HepG2 (cell line): ENCODE results near the gene B3GALT5. TPM values are rescaled to one million over a fixed set of nuclear protein-coding genes. Genes with fewer than 3 reads are reported as not detected.

Experiments
- ATAC-seq: fragments of 200-7000 bp; cut with Tn5 transposase; 3 replicates; pipeline ENCODE4 v1.9.1; 2020; ENCODE audit warnings: mild to moderate bottlenecking, moderate library complexity
- BruUV-seq: library from RNA; stranded (reverse); fragments of 400-500 nt; replicated peaks from 2 replicates; lab custom pipeline; 2021; lab: Mats Ljungman, UMichigan
- CTCF ChIA-PET: fragments of 300-600 bp; formaldehyde crosslinking; extraction: SDS; loops from one replicate; lab custom pipeline; 2021; ENCODE audit warnings: low total read pairs, inconsistent platforms, low intra/inter-chr PET ratio; lab: Yijun Ruan, JAX
- POLR2A ChIA-PET: fragments of 350-600 bp; sonication (Branson Sonifier 250); formaldehyde crosslinking; loops from one replicate; lab custom pipeline; 2020; ENCODE audit warnings: antibody characterized with exemption, inconsistent platforms; lab: Yijun Ruan, JAX
- DNase-seq: peaks from one replicate; pipeline ENCODE4 v3.0.0-alpha.2; 2015; ENCODE audit warnings: low spot score
- FAIRE-seq: peaks from 3 replicates; lab custom pipeline; 2011; peaks lifted over from hg19 to GRCh38; lab: Jason Lieb, UNC
- H2AFZ ChIP-seq: one replicate; pipeline ENCODE4 v1.6.1; 2011; ENCODE audit warnings: low read length, inconsistent platforms
- H3K27ac ChIP-seq: fragments of 300-600 bp; 3 replicates; pipeline ENCODE4 v1.8.0; 2011; ENCODE audit warnings: mixed run types, mild to moderate bottlenecking, mixed read lengths, low read length, inconsistent platforms; ENCODE audit not compliant: insufficient read depth; ENCODE audit errors: extremely low read length
- H3K27me3 ChIP-seq, 2 experiments: fragments of 200-600 bp in 1 of 2; 2 replicates in 1 of 2; 3 replicates in 1 of 2; pipeline versions ENCODE4 v1.6.0 to v1.8.0; 2011; ENCODE audit warnings: low read length in 2 of 2, mild to moderate bottlenecking in 2 of 2, moderate library complexity in 2 of 2, inconsistent platforms in 1 of 2; ENCODE audit not compliant: insufficient read depth in 2 of 2, control insufficient read depth in 1 of 2
- H3K36me3 ChIP-seq, 2 experiments: fragments of 200-600 bp in 1 of 2; replicated peaks in 1 of 2; 2 replicates in 1 of 2; 3 replicates in 1 of 2; pipeline versions ENCODE4 v1.5.1 to v1.8.0; 2011; ENCODE audit warnings: low read length in 2 of 2, inconsistent platforms in 1 of 2; ENCODE audit not compliant: insufficient read depth in 2 of 2, control insufficient read depth in 1 of 2
- H3K4me1 ChIP-seq: 2 replicates; pipeline ENCODE4 v1.5.1; 2012; ENCODE audit warnings: low read length, inconsistent platforms; ENCODE audit not compliant: insufficient read depth
- H3K4me2 ChIP-seq: 2 replicates; pipeline ENCODE4 v1.6.0; 2011; ENCODE audit warnings: low read depth, low read length, inconsistent platforms
- H3K4me3 ChIP-seq, 3 experiments: fragments of 200-600 bp in 1 of 3; sonication (generic), shearing (Covaris generic) in 1 of 3; replicated peaks in 1 of 3; 2 replicates each; pipeline ENCODE4 v1.5.1; 2011 to 2016; ENCODE audit warnings: low read length in 3 of 3, inconsistent platforms in 2 of 3, low read depth in 2 of 3, mild to moderate bottlenecking in 2 of 3, control low read depth in 1 of 3, mixed read lengths in 1 of 3; ENCODE audit not compliant: insufficient read depth in 1 of 3
- H3K79me2 ChIP-seq: one replicate; pipeline ENCODE4 v1.6.1; 2011; ENCODE audit warnings: low read length, inconsistent platforms; ENCODE audit not compliant: insufficient read depth
- H3K9ac ChIP-seq: 2 replicates; pipeline ENCODE4 v1.6.0; 2011; ENCODE audit warnings: mild to moderate bottlenecking, low read depth, low read length, inconsistent platforms; ENCODE audit not compliant: insufficient read depth
- H3K9me3 ChIP-seq: 2 replicates; pipeline ENCODE4 v1.5.1; 2012; ENCODE audit warnings: mild to moderate bottlenecking, low read length
- H4K20me1 ChIP-seq: 2 replicates; pipeline ENCODE4 v1.6.0; 2011; ENCODE audit warnings: inconsistent platforms, mild to moderate bottlenecking, low read length, moderate library complexity; ENCODE audit not compliant: insufficient read depth
- CBX1 ChIP-seq: IDR thresholded peaks from one replicate; pipeline ENCODE4 v1.6.1; 2016; ENCODE audit warnings: antibody characterized with exemption, low read depth
- ESRRA ChIP-seq: sonication (generic); formaldehyde crosslinking; IDR thresholded peaks from 2 replicates; pipeline ENCODE4 v1.5.1; 2020; ENCODE audit warnings: mild to moderate bottlenecking, low read depth, missing genetic modification reagents
- MBD4 ChIP-seq: IDR thresholded peaks from 2 replicates; pipeline ENCODE4 v1.6.1; 2012; ENCODE audit warnings: low read length, inconsistent platforms, borderline replicate concordance
- RFX1 ChIP-seq: fragments of 450-650 bp; IDR thresholded peaks from 2 replicates; pipeline ENCODE4 v1.6.1; 2017
- ZNF232 ChIP-seq: sonication (generic); formaldehyde crosslinking; IDR thresholded peaks from 2 replicates; pipeline ENCODE4 v1.4.0; 2020; ENCODE audit warnings: missing genetic modification reagents, borderline replicate concordance
- ZNF367 ChIP-seq: sonication (generic); formaldehyde crosslinking; IDR thresholded peaks from 2 replicates; pipeline ENCODE4 v1.4.0; 2020; ENCODE audit warnings: missing genetic modification reagents, borderline replicate concordance
- ZNF564 ChIP-seq: sonication (generic); formaldehyde crosslinking; IDR thresholded peaks from 2 replicates; pipeline ENCODE4 v1.8.1; 2023; ENCODE audit warnings: mild to moderate bottlenecking, missing genetic modification reagents
- ZNF703 ChIP-seq: sonication (generic); formaldehyde crosslinking; IDR thresholded peaks from 2 replicates; pipeline ENCODE4 v1.5.1; 2020; ENCODE audit warnings: missing genetic modification reagents, mild to moderate bottlenecking, moderate library complexity, borderline replicate concordance
- WGBS: methylation state at CpG from one replicate; pipeline ENCODE4 v1.1.6; 2017; ENCODE audit warnings: low lambda C conversion rate; 5-methylcytosine and 5-hydroxymethylcytosine counted together
- in situ Hi-C: cut with HindIII; loops from 2 replicates; pipeline ENCODE4 v1.10.0; 2017; ENCODE audit warnings: low pct_unique_long_range_greater_than_20kb; ENCODE audit not compliant: extremely low pct_ligation_motif_present
- intact Hi-C: fragments of 100-400 bp; cut with micrococcal nuclease; formaldehyde crosslinking; loops from one replicate; pipeline ENCODE4 v1.10.0; 2022; ENCODE audit not compliant: unreplicated experiment
- polyA plus RNA-seq, 8 experiments: library from polyadenylated mRNA; depleted of rRNA in 3 of 8; stranded (reverse) in 7 of 8; unstranded in 1 of 8; fragments of >200 nt; fragmentation: Illumina TruSeq in 4 of 8; extraction: Trizol in 4 of 8; gene quantifications; 2 replicates each; pipeline versions ENCODE4 v1.2.1 to v1.2.3, GENCODE V29; 2011 to 2016; ENCODE audit warnings: low read depth in 4 of 8, missing spikeins in 1 of 8, mixed read lengths in 1 of 8; ENCODE audit not compliant: insufficient read depth in 1 of 8
- total RNA-seq, 5 experiments: library from RNA; depleted of rRNA; stranded (reverse); fragments of >200 nt; fragmentation: Illumina TruSeq; extraction: Trizol; gene quantifications; 2 replicates each; pipeline ENCODE4 v1.2.3, GENCODE V29; 2016; ENCODE audit warnings: low read depth in 1 of 5
- TF ChIP-seq, protein P1 (sequence below): sonication (generic); formaldehyde crosslinking; IDR thresholded peaks from 2 replicates; pipeline ENCODE4 v1.8.0; 2022; ENCODE audit warnings: missing genetic modification reagents, mild to moderate bottlenecking, borderline replicate concordance
- TF ChIP-seq, protein P2 (sequence below): sonication (generic); formaldehyde crosslinking; IDR thresholded peaks from 2 replicates; pipeline ENCODE4 v1.4.0; 2020; ENCODE audit warnings: mild to moderate bottlenecking, missing genetic modification reagents
- TF ChIP-seq, protein P3 (sequence below): sonication (generic); formaldehyde crosslinking; IDR thresholded peaks from 2 replicates; pipeline ENCODE4 v1.4.0; 2020; ENCODE audit warnings: mild to moderate bottlenecking, missing genetic modification reagents, borderline replicate concordance
- TF ChIP-seq, protein P4 (sequence below), 2 experiments: fragments of 450-650 bp in 1 of 2; sonication (generic) in 1 of 2; formaldehyde crosslinking; IDR thresholded peaks; 2 replicates each; pipeline versions ENCODE4 v1.5.0 to v1.8.0; 2020 to 2022; ENCODE audit warnings: mild to moderate bottlenecking in 1 of 2, missing genetic modification reagents in 1 of 2

B3GALT5 gene
- total and polyA plus RNA-seq, 2 of the 13 experiments (the other 11 are each of a cell fraction or from before 2014, with no cell fraction given) = 0.02 to 0.03 TPM

DNA sequence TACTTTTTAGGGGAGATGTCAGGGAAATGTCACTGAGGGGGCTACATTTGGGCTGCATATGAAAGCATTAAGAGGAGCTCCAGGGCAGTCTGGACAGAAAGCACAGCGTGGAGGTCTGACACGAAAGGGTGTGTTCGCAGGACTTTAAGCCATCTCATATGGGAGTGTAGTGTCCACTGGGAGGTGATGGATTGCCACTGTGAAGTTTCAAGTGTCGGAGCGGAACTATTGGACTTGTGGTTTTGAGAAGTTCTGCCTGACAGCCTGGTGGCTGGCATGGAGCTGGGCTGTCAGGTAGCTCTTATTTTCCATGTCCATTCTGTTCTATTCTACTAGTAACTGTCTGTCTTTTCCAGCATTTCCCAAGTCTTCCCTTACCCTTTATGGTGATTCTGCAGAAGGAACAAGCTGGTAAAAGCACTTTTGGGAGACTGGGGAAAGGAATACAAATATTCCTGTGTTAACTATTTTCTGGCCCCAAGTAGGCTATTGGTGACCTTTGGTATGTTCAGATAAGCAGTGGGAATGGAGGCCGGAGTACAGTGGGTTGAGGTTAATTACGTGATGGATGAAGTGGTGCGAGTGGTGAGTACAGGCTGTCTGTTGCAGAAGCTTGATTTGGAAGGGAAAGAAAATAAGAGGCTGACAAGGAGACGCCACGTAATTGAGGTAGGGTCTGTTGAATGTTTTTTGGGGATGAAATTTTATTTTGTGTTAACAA, 19.3 kb downstream of the B3GALT5 start:
- H3K27ac ChIP-seq = no peak overlapping the region
- FAIRE-seq (no peak), DNase-seq (no peak), ATAC-seq (no peak)
- H3K9me3 ChIP-seq = no peaks in the 10 kb centered on the region
- intact Hi-C loops (no loop called here), in situ Hi-C loops (no loop called here)
- ChIA-PET CTCF (no interaction called here), POLR2A (no interaction called here)
- no peak overlapping the region for H3K4me2 ChIP-seq
- H2AFZ ChIP-seq = no peak overlapping the region
- no peak for TF ChIP-seq ZNF703
- no peak for TF ChIP-seq ZNF564 (CRISPR knock-in tag)
- no peak for TF ChIP-seq CBX1
- no peak for TF ChIP-seq ZNF367 (CRISPR knock-in tag)
- TF ChIP-seq, protein P1, sequence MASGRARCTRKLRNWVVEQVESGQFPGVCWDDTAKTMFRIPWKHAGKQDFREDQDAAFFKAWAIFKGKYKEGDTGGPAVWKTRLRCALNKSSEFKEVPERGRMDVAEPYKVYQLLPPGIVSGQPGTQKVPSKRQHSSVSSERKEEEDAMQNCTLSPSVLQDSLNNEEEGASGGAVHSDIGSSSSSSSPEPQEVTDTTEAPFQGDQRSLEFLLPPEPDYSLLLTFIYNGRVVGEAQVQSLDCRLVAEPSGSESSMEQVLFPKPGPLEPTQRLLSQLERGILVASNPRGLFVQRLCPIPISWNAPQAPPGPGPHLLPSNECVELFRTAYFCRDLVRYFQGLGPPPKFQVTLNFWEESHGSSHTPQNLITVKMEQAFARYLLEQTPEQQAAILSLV (CRISPR knock-in tag) = no peak
- TF ChIP-seq, protein P2, sequence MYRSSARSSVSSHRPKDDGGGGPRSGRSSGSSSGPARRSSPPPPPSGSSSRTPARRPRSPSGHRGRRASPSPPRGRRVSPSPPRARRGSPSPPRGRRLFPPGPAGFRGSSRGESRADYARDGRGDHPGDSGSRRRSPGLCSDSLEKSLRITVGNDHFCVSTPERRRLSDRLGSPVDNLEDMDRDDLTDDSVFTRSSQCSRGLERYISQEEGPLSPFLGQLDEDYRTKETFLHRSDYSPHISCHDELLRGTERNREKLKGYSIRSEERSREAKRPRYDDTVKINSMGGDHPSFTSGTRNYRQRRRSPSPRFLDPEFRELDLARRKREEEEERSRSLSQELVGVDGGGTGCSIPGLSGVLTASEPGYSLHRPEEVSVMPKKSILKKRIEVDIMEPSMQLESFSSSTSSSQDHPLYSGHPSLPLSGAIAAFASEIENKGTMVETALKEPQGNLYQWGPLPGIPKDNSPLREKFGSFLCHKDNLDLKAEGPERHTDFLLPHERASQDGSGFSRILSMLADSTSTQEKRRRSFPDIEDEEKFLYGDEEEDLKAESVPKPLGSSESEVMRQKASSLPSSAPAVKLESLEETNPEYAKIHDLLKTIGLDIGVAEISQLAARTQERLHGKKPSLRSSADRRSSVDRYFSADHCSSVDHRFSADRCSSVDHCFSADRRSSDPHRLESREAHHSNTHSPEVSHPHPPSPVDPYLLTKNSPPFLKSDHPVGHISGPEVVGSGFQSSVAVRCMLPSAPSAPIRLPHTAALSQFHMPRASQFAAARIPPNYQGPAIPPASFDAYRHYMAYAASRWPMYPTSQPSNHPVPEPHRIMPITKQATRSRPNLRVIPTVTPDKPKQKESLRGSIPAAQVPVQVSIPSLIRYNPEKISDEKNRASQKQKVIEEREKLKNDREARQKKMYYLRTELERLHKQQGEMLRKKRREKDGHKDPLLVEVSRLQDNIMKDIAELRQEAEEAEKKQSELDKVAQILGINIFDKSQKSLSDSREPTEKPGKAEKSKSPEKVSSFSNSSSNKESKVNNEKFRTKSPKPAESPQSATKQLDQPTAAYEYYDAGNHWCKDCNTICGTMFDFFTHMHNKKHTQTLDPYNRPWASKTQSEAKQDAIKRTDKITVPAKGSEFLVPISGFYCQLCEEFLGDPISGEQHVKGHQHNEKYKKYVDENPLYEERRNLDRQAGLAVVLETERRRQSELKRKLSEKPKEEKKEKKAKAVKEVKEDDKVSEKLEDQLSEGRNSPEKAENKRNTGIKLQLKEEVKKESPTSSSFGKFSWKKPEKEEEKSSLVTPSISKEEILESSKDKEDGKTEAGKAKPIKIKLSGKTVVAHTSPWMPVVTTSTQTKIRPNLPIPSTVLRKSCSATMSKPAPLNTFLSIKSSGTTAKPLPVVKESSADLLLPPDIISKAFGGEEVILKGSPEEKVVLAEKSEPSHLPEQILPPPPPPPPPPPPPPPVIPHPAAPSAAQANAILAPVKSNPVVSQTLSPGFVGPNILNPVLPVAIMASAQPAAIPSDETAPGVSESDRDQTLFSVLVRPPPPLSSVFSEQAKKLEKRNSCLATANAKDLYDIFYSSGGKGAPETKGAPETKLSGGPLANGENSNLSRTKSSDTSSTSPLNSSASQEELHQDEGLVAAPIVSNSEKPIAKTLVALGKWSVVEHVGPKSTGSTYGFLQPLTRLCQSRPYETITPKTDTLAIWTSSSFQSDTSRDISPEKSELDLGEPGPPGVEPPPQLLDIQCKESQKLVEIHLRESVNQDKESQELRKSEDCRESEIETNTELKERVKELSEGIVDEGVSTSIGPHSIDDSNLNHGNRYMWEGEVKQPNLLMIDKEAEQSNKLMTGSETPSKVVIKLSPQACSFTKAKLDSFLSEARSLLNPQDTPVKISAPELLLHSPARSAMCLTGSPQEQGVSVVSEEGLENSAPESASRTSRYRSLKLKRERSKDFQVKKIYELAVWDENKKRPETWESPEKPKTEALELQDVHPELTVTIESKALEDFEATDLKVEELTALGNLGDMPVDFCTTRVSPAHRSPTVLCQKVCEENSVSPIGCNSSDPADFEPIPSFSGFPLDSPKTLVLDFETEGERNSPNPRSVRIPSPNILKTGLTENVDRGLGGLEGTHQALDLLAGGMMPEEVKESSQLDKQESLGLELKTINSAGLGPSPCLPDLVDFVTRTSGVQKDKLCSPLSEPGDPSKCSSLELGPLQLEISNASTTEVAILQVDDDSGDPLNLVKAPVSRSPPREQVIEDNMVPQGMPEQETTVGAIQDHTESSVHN (CRISPR knock-in tag) = no peak
- no peak for TF ChIP-seq ESRRA (CRISPR knock-in tag)
- TF ChIP-seq, protein P3, sequence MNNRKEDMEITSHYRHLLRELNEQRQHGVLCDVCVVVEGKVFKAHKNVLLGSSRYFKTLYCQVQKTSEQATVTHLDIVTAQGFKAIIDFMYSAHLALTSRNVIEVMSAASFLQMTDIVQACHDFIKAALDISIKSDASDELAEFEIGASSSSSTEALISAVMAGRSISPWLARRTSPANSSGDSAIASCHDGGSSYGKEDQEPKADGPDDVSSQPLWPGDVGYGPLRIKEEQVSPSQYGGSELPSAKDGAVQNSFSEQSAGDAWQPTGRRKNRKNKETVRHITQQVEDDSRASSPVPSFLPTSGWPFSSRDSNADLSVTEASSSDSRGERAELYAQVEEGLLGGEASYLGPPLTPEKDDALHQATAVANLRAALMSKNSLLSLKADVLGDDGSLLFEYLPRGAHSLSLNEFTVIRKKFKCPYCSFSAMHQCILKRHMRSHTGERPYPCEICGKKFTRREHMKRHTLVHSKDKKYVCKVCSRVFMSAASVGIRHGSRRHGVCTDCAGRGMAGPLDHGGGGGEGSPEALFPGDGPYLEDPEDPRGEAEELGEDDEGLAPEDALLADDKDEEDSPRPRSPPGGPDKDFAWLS (CRISPR knock-in tag) = no peak
- no peak for TF ChIP-seq ZNF232 (CRISPR knock-in tag)
- no peak for TF ChIP-seq RFX1
- TF ChIP-seq, protein P4, sequence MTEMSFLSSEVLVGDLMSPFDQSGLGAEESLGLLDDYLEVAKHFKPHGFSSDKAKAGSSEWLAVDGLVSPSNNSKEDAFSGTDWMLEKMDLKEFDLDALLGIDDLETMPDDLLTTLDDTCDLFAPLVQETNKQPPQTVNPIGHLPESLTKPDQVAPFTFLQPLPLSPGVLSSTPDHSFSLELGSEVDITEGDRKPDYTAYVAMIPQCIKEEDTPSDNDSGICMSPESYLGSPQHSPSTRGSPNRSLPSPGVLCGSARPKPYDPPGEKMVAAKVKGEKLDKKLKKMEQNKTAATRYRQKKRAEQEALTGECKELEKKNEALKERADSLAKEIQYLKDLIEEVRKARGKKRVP (CRISPR knock-in tag; IDR thresholded peaks at IDR 0.05) = no peak
- TF ChIP-seq MBD4 = no peak
- BruUV-seq = no TSS peak
- peaks cover 3 to 7% of the 10 kb centered on the region in 2 experiments; a peak in 4 of 5 replicates for H3K27me3 ChIP-seq
- no peak overlapping the region for H3K4me3 ChIP-seq
- H3K4me1 ChIP-seq = no peaks in the 10 kb centered on the region
- no peaks in the 10 kb centered on the region for H4K20me1 ChIP-seq
- H3K9ac ChIP-seq = no peak overlapping the region
- no peaks in the 10 kb centered on the region for H3K36me3 ChIP-seq
- no peaks in the 10 kb centered on the region for H3K79me2 ChIP-seq
- 28% methylated on average over 8 of the region's 10 CpGs for WGBS
